GM21381 (cell line): ENCODE measurements around the gene ATP5F1E.
"Not testable (repeated sequence)": the region's sequence is repeated elsewhere in the genome, so short reads cannot be mapped to it uniquely, and the experiment has no call there.

Experiments used
- ATAC-seq: cut with Tn5 transposase; IDR thresholded peaks from one replicate; pipeline ENCODE4 v1.9.1; 2021; ENCODE audit warnings: mild to moderate bottlenecking, moderate library complexity; ENCODE audit not compliant: unreplicated experiment

The ATP5F1E gene

GRCh38 chr20:59043698-59044097, 11.6 kb upstream of the ATP5F1E start:
- ATAC-seq, result no peak

GRCh38 chr20:59042796-59043631, 10.9 kb upstream of the ATP5F1E start:
- peak; percentile 91 for ATAC-seq

- ATAC-seq, result peak; percentile 33
Observed at GRCh38 chr20:59042151-59042795, 10.1 kb upstream of the ATP5F1E start, which contains the start of gene PRELID3B. Gene PRELID3B, minus strand, starts transcription at chr20:59042786. Its CDS starts 56 bp downstream, at chr20:59042730.

- not testable (repeated sequence) for ATAC-seq
Observed at GRCh38 chr20:59041487-59041886, 9.4 kb upstream of the ATP5F1E start.

- no peak for ATAC-seq
Observed at GRCh38 chr20:59040667-59041066, 8.5 kb upstream of the ATP5F1E start.

GRCh38 chr20:59039233-59039632, 7.1 kb upstream of the ATP5F1E start:
- no peak for ATAC-seq

- ATAC-seq, result no peak
Observed at GRCh38 chr20:59037386-59037785, 5.3 kb upstream of the ATP5F1E start.

- no peak for ATAC-seq
Observed at GRCh38 chr20:59035381-59035780, 3.2 kb upstream of the ATP5F1E start.

- no peak for ATAC-seq
Observed at GRCh38 chr20:59033616-59034165, 1.6 kb upstream of the ATP5F1E start.

GRCh38 chr20:59033093-59033492, 958 bp upstream of the ATP5F1E start:
- no peak for ATAC-seq

- no peak for ATAC-seq
Observed at GRCh38 chr20:59032713-59033059, 551 bp upstream of the ATP5F1E start.

GRCh38 chr20:59031564-59032022, 542 bp downstream of the ATP5F1E start:
- no peak for ATAC-seq

- ATAC-seq, result no peak
Observed at GRCh38 chr20:59030911-59031563, 1.1 kb downstream of the ATP5F1E start.

- no peak for ATAC-seq
Observed at GRCh38 chr20:59028812-59029211, 3.3 kb downstream of the ATP5F1E start.

- no peak for ATAC-seq
Observed at GRCh38 chr20:59027741-59028320, 4.3 kb downstream of the ATP5F1E start.

GRCh38 chr20:59026904-59027740, 5.0 kb downstream of the ATP5F1E start:
- ATAC-seq, result no peak

- ATAC-seq, result no peak
Observed at GRCh38 chr20:59025511-59025910, 6.6 kb downstream of the ATP5F1E start.

- ATAC-seq, result no peak
Observed at GRCh38 chr20:59025086-59025485, 7.0 kb downstream of the ATP5F1E start.

- no peak for ATAC-seq
Observed at GRCh38 chr20:59024111-59024530, 8.0 kb downstream of the ATP5F1E start.

GRCh38 chr20:59023616-59024015, 8.5 kb downstream of the ATP5F1E start:
- no peak for ATAC-seq
